A673 (cell line): ENCODE results near the gene LHPP.

ENCODE experiments used
- EZH2 ChIP-seq: fragments of 200-600 bp; sonication (generic); IDR thresholded peaks from 2 replicates; pipeline ENCODE4 v1.6.1; 2017; ENCODE audit warnings: borderline replicate concordance, low read depth, mild to moderate bottlenecking, mixed read lengths, antibody characterized with exemption, low read length; ENCODE audit not compliant: poor library complexity, severe bottlenecking
- TF ChIP-seq, protein P1 (sequence below): fragments of 300-800, 200-600 bp; sonication (generic); conservative IDR thresholded peaks from 2 replicates; pipeline ENCODE4 v1.5.1; 2017; ENCODE audit warnings: low read depth, mild to moderate bottlenecking, antibody characterized with exemption, low read length, moderate library complexity, mixed read lengths

GRCh38 chr10:124415210-124415609, 46.4 kb upstream of the LHPP start:
- TF ChIP-seq, protein P1, sequence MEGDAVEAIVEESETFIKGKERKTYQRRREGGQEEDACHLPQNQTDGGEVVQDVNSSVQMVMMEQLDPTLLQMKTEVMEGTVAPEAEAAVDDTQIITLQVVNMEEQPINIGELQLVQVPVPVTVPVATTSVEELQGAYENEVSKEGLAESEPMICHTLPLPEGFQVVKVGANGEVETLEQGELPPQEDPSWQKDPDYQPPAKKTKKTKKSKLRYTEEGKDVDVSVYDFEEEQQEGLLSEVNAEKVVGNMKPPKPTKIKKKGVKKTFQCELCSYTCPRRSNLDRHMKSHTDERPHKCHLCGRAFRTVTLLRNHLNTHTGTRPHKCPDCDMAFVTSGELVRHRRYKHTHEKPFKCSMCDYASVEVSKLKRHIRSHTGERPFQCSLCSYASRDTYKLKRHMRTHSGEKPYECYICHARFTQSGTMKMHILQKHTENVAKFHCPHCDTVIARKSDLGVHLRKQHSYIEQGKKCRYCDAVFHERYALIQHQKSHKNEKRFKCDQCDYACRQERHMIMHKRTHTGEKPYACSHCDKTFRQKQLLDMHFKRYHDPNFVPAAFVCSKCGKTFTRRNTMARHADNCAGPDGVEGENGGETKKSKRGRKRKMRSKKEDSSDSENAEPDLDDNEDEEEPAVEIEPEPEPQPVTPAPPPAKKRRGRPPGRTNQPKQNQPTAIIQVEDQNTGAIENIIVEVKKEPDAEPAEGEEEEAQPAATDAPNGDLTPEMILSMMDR, result no peak
- no peak for TF ChIP-seq EZH2
